Posterior cingulate gyrus (tissue), 11 donors: ENCODE results near the gene TOX2.

Experiments
- DNase-seq, 10 donors: peaks; one replicate each; pipeline versions ENCODE4 v3.0.0 to v3.0.0-alpha.2; 2020 to 2021; ENCODE audit warnings: mixed read lengths in 3 of 10
- intact Hi-C: fragments of 100-400 bp; cut with DNase I; formaldehyde crosslinking; loops from one replicate; pipeline ENCODE4 v1.15.1; 2023

Gene TOX2

DNA sequence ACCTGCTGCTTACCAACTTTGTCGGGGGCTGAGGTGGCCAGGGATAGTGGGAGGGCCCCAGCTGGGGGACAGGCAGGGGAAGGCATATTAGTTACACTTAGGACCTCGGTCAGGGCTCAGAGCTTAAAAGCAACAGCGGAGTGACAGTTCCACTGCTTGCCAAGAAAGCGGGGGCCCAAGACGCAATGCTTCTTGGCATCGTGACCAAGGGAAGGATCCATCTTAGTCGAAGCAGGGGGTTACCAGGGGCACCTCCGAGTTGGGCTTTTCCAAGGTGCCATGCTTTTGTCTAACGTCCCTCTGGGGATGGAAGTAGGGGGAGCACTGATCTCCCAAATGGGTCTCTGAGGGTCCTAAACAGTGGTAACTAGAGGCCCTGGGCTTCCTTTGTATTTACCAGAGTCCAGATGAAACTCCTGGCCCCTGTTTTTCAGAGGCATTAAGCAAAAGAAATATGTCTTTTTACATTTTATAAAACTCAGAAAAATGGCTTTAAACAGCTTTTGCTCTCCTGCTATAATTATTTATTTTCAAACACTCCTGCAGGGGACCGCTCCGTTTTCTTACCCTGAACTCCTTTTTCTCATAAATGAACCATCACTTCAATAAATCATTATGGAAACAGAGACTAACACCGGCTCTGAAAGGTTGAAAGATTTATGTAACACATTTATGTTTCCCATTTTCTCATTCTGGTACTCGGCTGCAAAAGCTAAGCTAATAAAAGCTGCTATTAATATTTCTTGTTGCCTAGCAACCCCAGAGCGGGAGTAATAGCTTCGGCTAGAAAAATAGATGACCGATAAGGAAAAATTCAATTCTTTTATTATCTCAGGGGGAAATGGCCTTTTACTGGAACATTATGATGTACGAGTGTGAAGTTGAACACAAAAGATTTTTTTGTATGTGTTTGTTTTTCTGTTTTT is 100.4 kb downstream of the TOX2 start:
- intact Hi-C loops: no loop called here
- peak in 1 of 10 donors; percentile 66 for DNase-seq

DNA sequence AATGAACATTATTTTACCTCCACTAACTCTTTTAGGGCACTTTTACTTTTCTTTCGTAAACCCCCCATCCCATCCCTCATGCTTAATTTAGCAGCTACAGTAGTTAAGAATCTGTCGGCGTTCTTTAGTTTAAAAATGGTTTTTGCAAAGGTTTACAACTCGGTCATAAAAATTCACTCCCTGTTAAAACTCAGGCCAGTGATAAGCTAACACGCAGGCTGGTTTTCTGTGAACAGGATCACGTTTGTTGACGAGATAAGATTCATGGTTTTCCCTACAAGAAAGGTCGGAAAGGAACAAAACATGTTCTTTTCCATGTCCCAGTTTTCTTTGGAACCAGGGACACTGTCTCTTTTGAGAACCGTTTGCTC is 101.1 kb downstream of the TOX2 start:
- DNase-seq: no peak
- intact Hi-C loops: no loop called here

DNA sequence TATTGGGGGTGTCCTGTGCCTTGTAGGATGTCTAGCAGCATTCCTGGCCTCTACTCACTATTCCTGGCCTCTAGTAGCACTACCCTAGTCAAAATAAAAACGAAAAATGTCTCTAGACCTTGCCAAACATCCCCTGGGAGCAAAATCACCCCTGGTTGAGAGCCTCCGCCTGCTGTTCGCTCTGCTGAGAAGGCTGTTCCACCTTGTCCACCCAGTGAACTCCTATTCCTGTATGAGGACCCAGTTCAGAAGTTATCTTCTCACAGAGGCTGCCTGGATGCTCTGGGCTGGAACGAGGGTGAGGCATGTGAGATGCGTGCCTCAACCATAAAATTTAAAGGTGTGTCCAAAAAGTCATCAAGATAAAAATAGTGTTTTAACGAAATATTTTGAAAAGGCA is 101.9 kb downstream of the TOX2 start:
- intact Hi-C loops: no loop called here

DNA sequence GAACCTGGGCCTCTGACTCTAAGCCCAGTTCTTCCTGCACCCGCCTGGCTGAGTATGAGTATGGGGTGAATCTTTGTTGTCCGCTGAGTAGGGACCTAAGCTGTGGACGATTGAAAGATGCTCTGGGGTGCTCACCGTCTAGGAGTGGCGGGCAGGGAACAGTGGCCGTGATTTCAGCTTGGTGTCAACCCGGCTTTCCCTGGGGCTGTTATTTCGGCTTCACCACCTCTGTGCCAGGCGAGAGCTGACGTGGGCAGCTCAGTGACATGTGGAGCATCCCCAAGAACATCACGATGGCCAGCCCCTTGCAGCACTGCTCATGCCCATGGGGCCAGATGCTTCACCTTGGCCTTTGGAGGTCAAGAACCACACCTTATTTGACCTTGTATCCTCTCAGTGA is 102.6 kb downstream of the TOX2 start:
- intact Hi-C loops: no loop called here
- DNase-seq: no peak

More for the DNA sequence above, 101.9 kb downstream of the TOX2 start:
- DNase-seq: no peak

DNA sequence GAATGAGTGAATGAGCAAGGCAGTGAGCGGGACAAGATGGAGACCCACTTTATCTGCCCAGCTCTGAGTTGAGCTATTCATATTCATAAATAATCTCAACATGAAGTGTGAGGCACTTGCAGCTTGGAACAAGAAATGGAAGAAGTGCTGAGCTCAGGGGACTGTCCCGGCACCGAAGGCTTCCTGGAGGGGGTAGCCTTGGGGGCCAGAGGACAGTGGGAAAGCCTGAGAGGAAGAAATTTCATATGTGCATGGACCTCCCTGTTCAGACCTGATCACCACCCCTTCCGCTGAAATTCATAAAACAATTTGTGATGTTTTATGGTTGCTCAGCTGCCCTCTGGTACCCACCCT is 103.2 kb downstream of the TOX2 start:
- intact Hi-C loops: no loop called here

DNA sequence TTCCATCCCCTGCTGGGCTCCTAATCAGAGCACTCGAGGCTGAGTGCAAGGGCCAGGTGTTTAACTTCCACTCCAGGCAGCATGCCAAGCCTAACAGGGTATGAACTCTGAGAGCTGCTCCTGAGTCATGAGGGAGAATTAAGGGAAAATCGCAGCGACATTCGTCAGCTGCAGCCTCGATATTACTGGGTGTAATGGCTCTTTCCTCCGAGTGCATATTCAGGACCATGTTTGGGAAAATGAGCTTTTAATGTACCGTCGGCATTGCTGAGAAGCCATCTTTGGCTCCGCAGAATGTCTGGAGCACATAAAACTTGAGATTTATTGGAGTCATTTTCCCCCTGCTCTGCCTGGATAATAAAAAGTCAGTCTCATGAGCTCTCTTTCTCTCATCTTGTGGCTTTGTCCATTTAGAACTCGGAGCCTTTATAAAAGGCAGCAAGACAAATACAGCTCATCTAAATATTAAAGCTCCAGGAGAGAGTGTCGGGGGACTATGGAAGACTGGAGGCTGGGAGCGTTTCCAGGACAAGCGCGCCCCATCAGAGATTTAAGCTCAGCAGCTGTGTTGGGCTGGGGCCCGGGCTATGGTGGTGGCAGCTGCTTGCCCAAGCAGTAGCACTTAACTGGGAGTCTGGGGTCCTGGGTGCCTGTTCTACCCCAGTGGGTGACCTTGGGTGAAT is 103.7 kb downstream of the TOX2 start:
- DNase-seq: peak in 2 of 10 donors; percentile 13 to 40
- intact Hi-C loops: no loop called here

More for the DNA sequence above, 103.2 kb downstream of the TOX2 start:
- DNase-seq: no peak

DNA sequence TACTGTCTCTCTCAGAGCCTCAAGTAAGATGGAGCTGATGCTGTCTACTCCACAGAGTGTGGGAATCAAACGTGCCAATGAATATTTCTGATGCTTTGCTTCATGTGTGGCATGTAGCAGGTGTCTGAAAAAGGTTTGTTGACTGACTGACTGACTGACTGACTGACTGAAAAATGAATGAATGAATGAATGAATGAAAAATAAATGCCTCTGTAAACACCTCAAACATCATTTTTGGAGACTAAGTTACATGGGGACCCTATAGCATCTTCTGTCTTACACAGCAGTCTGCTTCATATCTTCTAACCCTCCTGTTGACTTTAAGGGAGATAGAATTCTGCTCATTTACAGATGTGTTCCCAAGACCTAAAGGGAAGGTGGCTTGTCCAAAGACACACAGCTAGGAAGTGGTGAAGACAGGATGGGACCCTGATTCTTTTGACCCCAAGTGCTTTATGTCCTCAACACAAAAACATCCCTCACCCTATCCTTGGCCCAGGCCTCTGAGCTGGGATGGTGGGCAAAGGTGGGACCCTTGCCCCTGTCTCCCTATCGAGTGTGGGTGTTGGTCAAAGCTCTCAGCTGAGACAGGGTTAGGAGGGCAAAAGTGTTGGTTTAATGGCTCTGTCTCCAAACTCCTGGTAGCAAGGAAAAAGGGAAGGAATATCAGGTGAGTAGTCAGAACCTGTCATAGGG is 104.4 kb downstream of the TOX2 start:
- no peak for DNase-seq
- intact Hi-C loops: no loop called here

DNA sequence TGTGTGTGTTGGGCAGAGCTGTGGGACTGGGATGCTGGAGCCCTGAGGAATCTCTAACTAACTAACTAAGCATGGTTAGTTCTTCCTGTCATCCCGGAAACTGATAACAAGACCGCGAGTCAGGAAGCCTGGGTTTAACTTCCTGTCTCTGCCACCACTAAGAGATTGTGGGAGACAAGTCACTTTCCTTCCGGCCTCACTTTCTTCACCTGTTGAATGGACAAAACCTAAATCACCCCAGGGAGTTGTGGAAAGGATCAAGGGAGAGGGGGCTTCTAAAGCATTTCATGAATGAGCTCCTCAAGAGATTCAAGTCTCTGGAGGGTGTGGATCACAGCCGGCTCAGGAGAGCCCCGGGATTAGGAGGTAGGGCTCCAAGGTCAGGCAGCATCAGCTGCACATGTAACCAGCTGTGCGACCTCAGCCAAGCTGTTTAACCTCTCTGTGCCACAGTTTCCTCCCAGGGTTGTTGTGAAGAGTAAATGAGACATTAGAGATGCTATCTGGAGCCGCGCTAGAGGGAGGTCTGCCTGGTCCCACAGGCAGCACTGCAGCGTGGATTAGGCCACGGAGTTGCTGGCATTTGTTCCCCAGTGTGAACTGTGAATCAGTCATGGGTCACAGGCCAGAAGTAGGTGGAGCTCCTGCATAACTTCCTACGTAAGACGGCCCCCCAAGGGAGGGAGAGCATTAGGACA is 105.1 kb downstream of the TOX2 start:
- intact Hi-C loops: no loop called here
- peak in 1 of 10 donors; percentile 68 for DNase-seq

DNA sequence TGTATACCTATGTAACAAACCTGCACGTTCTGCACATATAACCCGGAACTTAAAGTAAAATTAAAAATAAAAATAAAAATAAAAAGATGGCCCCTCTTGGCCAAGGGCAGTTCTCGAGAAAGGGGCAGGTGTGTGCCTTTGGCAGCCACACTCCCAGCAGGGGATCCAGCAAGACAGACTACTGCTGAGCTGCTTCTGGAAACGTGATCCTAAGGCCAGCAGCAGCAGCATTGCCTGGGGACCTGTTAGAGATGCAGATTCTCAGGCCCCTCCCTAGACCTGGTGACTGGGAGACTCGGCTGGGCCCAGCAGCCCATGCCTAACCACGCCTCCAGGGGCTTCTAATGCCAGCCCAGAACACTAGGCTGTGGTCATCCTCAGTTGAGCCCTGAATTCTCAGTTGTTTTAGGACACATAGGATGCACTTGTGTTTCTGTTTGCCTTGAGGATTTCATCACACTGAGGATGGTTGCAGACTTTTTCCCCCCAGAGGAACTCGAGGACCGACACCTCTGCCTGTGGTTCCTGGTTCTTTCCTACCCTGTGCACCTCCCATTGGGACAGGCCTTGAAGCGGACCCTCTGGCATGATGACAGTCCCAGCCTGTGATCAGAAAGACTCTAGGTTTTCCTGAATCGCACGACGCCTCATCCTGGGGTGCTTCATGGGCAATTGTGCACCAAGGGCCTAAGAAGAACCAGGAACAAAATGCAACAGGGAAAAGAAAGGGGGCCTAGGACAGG is 105.9 kb downstream of the TOX2 start:
- intact Hi-C loops: no loop called here

DNA sequence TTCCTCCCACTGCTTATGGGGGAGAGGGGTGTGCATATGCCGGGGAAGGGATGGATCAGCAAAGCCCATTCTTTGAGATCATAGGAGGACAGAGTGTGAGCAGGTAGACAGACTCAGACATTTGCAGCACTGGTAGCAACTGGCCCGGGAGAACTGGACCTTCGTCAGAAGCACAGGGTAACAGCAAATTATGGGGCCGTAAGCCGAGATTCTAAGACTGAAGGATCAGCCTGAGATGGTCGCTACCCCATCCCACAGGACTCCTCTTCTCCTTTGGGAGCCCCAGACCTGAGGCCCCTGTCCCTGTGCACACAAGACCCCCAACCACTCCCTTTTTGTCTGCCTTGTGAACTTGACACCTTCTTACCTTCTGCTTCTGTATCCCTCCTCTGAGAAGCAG is 106.5 kb downstream of the TOX2 start:
- no peak for DNase-seq
- intact Hi-C loops: no loop called here

More for the DNA sequence above, 105.9 kb downstream of the TOX2 start:
- DNase-seq: peak in 1 of 10 donors; percentile 61

DNA sequence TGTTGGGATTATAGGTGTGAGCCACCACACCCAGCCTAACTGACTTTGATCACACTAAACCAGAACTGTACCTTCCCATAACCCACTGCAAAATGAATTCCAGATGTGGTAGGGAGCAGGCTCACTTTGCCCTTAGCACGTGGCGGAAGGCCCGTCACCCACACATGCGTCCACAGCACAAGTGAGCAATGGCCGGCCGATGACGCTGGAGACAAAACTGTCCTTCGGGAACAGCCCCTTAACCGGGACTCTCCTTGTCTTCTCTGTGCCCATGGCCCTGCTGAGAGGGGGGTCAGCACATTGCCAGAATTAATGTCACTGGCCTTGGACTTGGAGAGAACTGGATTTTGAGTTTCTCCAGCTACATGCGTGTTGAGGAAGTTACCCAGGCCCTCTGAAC is 107.2 kb downstream of the TOX2 start:
- intact Hi-C loops: no loop called here
- peak in 1 of 10 donors; percentile 55 for DNase-seq

DNA sequence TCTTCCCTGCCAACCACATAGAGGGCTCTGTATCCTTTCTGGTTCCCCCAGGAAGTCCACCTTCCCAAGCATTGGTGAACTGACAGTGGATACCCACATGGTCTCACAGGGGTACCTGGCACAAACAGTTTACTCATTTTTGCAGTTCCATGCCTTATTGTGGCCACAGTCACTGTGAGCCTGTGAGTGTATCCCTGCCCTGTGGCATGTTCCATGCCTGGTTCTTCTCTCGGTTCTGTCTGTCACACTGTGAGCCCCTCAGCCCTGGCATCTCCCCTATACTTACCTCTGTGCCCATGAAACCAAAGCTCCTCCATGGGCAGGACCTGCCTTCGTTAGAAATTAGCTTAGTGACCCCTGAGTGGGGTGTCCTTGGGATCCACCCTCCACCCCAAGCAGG is 107.8 kb downstream of the TOX2 start:
- intact Hi-C loops: no loop called here
- DNase-seq: no peak

DNA sequence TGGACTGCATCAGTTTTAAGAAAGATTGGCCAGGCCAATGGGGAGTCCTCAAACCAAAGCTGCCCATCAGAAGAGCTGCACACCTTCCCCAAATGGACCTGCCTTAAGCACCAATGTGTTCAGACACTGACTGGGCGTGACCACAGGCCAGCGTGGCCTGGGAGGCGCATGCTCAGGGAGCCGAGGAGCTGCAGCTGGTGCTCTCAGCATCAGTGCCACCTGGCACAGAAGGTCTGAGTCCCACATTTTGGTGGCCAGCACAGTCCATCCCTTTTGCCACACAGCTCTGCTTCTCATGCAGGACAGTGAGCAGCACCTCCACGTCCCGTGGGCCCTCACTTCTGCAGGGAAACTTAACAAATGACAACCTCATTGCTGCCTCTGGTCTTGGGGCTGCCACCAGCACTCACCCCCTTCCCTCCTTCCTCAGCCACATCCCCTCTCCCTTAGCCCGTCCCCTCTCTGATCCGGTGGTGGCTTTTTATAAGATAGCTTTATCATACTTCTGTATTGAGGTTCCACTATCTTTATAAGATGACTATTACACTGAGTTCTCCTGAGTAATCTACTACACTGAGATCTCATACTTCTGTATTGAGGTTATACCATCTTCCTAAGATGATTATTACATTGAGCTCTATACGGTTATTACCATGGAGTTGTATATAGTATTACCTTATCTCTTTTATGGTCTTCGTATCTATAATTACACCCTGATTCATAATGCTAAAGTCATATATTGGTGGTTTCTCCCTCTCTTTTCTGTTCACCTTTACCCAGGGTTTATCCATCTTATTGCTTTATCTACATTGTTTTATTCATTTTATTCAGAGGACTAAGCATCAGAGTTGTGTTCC is 109.1 kb downstream of the TOX2 start:
- DNase-seq: peak in 1 of 10 donors; percentile 50
- intact Hi-C loops: no loop called here

DNA sequence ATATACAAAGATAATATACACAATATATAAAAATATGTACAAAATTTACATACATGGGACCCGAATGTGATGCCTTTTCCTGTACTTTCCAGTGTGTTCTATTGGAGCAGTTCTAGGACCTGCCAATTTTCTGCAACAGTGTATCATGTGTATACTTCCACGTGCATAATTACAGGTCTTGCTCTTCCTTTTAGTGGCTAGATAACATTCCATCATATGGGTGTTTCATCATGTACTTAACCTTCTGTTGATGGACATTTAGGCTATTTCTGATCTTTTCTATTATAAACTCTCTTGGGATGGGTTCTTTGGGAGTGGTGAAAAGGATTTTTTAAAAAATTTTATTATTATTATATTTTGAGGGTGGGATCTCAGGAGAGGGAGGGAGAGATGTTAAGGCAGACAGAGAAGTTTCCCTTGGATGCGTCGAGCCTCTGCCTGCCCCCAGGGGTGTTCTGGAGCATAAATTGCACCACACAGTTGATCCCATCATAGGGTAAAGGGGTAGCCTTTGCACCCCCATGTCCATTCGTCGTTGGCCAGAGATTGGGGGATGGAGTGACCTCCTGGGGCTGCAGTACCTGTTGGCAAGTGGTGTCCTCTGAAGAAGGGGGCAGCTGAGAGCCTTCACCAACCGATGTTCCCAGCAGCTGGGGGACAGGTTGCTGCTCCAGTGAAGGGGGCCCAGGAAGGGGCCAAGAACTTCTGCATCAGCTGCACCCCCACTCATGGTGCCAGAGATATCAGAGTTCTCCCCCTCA is 110.3 kb downstream of the TOX2 start:
- intact Hi-C loops: no loop called here
- peak in 1 of 10 donors; percentile 43 for DNase-seq

DNA sequence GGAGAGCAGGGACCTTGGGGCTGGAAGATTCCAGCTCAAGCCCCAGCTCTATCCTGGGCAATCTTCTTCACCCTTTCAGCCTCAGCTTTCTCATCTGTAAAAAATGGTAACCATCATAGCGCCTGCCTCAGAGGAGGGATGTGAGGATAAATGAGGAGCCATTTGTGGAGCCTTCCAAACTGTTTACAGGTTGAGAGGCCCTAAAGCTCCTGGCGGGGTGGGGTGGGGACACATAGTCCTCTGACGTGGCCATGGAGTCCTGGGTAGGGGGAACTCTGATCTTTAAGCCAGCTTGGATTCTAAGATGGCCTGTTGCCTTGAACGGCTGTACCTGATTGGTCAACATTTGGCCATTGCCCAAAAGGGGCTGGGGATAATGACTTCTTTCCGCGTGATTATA is 111.1 kb downstream of the TOX2 start:
- intact Hi-C loops: no loop called here
- DNase-seq: peak in 1 of 10 donors; percentile 40

DNA sequence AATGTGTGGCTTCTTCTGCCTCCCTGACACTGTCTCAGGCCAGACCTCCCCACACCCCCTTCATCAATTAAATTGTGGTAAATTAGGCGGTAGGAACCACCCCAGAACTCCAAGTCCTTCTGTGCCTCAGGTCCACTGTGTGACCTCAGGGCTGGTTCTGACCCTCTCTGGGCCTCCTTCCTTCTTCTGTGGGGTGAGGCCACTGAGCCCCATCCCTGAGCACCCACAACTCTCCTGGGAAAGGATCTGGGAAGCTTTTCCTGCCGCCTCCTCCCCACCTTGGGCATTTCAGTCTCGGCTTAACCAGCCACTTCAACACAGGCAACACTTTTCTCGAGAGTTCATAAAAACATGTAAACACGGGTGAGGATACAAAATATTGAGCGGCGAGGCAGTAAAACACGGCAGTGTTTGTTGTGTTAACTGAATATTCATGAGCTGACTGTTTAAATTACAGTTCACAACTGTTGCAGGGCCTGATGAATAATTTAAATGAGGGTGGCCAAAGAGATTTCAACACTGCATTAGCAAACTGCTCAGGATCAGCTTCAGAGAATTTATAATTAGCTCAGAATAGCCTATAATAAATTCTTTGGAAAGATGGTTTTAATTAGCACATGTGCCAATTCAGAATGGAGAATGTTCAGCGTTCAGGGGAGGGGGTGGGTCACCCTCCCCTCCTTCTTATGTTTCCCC is 112.1 kb downstream of the TOX2 start:
- no peak for DNase-seq
- intact Hi-C loops: no loop called here

DNA sequence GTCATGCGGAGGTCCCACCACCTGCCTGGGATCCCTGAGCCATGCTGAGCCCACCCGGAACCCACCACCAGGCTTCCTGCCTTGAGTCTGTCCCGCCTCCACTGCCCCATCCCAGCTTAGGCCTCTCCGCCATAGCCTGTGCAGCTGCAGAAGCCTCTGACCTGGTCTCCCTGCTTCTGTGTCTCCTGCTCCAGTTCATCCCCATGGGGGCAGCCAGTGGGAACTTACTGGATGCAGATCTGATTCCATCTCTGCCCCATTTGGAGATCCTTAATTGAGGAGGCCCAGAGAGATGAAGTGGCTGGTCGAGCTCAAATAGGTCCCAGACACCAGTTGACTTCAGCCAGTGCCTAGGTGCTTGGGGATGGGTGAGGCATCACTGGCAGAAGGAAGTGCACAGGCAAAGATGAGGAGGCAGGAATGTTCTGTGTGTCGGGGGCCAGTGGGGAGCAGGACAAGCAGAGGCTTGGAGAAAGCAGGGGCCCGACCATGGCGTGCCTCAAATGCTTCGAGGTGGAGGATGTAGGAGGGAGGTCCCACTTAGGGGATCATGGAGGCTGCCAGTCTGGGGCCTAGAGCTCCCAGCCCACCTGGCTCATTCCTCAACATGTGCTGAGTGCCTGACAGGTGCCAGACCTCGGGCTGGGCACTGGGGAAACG is 112.8 kb downstream of the TOX2 start:
- intact Hi-C loops: no loop called here
- peak in 1 of 10 donors; percentile 74 for DNase-seq
